NT2/D1 (cell line): ENCODE results near the gene SEC24D.

Experiments
- SUZ12 ChIP-seq: IDR thresholded peaks from 2 replicates; pipeline ENCODE4 v1.6.1; 2011; ENCODE audit not compliant: insufficient read length, insufficient read depth; ENCODE audit errors: extremely low read depth
- YY1 ChIP-seq: IDR thresholded peaks from 2 replicates; pipeline ENCODE4 v1.6.1; 2011; ENCODE audit not compliant: insufficient read length, insufficient read depth
- ZNF274 ChIP-seq: IDR thresholded peaks from 2 replicates; pipeline ENCODE4 v1.6.1; 2011; ENCODE audit warnings: mild to moderate bottlenecking, low read depth, low read length

DNA sequence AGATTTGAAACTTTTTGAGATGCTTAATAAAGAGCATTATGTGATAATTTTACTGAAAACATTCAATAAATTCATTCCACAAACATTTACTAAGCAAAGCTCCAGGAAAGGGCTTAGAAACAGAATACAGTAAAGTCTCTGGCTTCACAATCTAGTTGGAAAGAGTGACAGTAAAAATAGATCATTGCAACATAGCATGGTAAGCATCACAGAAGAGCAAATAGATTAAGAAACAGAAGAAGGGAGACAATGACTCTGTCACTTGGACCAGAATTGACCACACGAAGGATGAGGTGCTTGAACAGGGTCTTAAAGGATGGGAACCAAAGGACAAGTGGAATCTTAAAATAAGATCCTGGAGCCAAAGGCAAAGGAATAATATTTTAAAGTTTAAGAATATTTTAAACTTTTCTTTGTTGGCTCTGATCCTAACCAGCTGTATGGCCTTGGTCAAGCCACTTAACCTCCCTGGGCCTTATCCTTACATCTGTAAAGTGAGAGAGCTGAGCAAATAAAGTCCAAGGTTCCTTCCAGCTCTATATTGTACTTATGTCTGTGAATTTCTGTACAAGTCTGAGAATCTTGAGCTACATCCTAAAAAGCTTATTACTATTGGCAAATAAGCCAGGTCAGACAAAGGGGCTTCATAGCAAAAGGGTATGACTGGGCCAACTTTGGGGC, 33.9 kb downstream of the SEC24D start:
- no peak for TF ChIP-seq ZNF274
- TF ChIP-seq YY1, result no peak
- no peak for TF ChIP-seq SUZ12
